Central memory CD8-positive, alpha-beta T cell (primary cell): ENCODE results near the gene SLC7A5.

Experiments
- ATAC-seq: fragments of 150-1000 bp; cut with Tn5 transposase; replicated peaks from 2 replicates; pipeline ENCODE4 v1.10.0; 2022; ENCODE audit warnings: mild to moderate bottlenecking, moderate FRiP score, moderate number of reproducible peaks; ENCODE audit not compliant: poor library complexity, severe bottlenecking; ENCODE audit errors: extremely low read depth
- DNase-seq, 2 donors: peaks; one replicate each; pipeline ENCODE4 v3.0.0; 2021; ENCODE audit warnings: low spot score in 2 of 2
- H3K27ac Mint-ChIP-seq: one replicate; pipeline ENCODE4 v1.8.0; 2022; ENCODE audit warnings: low read depth, mild to moderate bottlenecking, moderate library complexity, mixed read lengths
- H3K27me3 Mint-ChIP-seq: one replicate; pipeline ENCODE4 v1.8.0; 2022; ENCODE audit warnings: mixed read lengths
- H3K36me3 Mint-ChIP-seq: one replicate; pipeline ENCODE4 v1.8.0; 2022; ENCODE audit warnings: mild to moderate bottlenecking, moderate library complexity, mixed read lengths; ENCODE audit not compliant: insufficient read depth
- H3K4me1 Mint-ChIP-seq: one replicate; pipeline ENCODE4 v1.8.0; 2022; ENCODE audit warnings: mixed read lengths
- H3K4me3 Mint-ChIP-seq: one replicate; pipeline ENCODE4 v1.8.0; 2022; ENCODE audit warnings: mild to moderate bottlenecking, moderate library complexity, mixed read lengths
- H3K9me3 Mint-ChIP-seq: one replicate; pipeline ENCODE4 v1.8.0; 2022; ENCODE audit warnings: mixed read lengths

The SLC7A5 gene

DNA sequence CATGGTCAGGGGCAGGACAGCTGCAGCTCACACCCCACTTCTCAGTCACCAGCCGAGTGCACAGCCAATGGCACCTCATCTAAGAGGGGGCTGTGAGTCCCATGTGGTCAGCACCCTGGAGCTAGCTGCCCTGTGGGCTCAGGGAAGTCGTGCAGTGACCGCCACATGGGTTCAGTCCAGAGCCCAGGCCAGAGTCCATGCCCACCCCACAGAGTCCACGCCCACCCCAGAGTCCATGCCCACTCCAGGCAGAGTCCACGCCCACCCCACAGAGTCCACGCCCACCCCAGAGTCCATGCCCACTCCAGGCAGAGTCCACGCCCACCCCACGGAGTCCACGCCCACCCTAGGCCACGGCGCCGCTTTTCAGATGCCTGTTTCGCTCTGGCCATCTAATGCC, 24.1 kb downstream of the SLC7A5 start:
- no peaks in the 10 kb centered on the region for H3K9me3 Mint-ChIP-seq
- no peaks in the 10 kb centered on the region for H3K4me1 Mint-ChIP-seq
- ATAC-seq (no peak), DNase-seq (no peak)
- no peak overlapping the region for H3K27ac Mint-ChIP-seq
- H3K4me3 Mint-ChIP-seq = no peak overlapping the region
- H3K36me3 Mint-ChIP-seq = peaks cover 44% of the 10 kb centered on the region
- H3K27me3 Mint-ChIP-seq = no peaks in the 10 kb centered on the region

DNA sequence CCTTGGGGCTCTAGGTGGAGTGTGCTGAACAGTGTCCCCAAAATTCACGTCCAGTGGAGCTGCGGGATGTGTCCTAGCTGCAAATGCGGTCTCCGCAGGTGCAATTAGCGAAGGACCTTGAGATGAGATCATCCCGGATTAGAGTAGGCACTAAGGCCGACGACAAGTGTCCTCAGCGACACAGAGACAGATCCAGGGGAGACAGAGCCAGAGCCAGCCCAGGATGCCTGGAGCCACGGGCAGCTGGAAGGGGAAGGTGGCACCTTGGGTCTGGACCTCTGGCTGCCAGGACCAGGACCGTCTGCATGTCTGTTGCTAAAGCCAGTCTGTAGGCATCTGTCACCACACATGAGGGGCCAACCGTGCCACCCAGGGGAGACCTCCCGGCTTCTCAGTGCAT, 24.5 kb downstream of the SLC7A5 start:
- Mint-ChIP-seq H3K4me1 (no peaks in the 10 kb centered on the region), H3K27me3 (no peaks in the 10 kb centered on the region), H3K4me3 (no peak overlapping the region), H3K9me3 (no peaks in the 10 kb centered on the region), H3K36me3 (peaks cover 44% of the 10 kb centered on the region), H3K27ac (no peak overlapping the region)
- DNase-seq (no peak), ATAC-seq (no peak)

DNA sequence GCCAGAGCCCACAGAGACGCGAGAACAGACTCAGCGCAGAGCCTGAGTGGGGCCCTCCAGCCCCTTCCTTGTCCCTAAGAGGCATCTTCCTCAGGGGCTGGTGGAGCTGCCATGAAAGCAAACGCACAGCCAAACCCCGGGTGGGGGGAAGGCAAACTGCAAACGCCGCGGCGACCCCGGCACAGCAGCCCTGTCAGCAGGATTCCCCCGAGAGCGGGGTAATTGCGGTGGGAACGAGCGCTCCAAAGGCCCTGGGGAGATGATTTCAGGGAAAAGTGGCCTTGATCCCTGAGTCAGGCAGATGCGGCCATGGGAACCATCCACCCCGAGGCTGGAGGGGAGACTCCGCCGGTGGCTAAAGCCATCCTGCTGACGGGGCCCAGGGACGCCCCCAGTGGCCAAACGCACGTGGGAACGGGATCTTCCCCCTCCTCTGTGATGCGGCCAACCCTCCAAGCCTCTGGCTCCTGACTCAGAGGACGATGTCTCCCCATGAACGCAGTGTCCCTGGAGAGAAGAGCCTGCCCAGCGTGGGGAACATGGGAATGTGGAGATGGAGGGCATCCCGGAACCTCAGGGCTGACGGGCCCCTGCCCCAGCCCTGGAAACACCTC, 25.1 kb downstream of the SLC7A5 start:
- H3K27ac Mint-ChIP-seq = no peak overlapping the region
- DNase-seq = no peak
- H3K36me3 Mint-ChIP-seq = peaks cover 46% of the 10 kb centered on the region
- H3K4me1 Mint-ChIP-seq = no peaks in the 10 kb centered on the region
- ATAC-seq = no peak
- no peaks in the 10 kb centered on the region for H3K9me3 Mint-ChIP-seq
- H3K4me3 Mint-ChIP-seq = no peak overlapping the region
- no peaks in the 10 kb centered on the region for H3K27me3 Mint-ChIP-seq

DNA sequence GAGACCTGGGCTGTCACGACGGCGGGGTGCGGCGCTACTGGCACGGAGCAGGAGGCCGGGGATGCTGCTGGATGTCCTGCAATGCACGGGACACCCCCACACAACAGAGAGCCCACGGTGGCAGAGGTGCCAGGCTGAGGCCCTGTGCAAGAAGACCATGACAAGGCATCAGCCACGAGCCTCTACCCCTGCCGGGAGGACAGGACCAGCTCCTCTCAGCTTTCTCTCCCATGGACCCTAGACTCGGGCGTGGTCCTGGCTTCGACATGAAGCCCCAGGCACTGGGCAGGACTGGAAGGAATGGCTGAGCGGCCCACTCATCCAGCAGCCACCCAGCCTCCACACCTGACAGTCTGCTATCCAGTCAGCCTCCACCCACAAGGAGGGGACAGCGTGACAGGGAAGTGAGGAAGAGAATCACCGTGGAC, 25.6 kb downstream of the SLC7A5 start:
- DNase-seq (no peak), ATAC-seq (no peak)
- Mint-ChIP-seq H3K4me3 (no peak overlapping the region), H3K27me3 (no peaks in the 10 kb centered on the region), H3K4me1 (no peaks in the 10 kb centered on the region), H3K9me3 (no peaks in the 10 kb centered on the region), H3K36me3 (peaks cover 47% of the 10 kb centered on the region), H3K27ac (peak overlapping the region; percentile 35)

DNA sequence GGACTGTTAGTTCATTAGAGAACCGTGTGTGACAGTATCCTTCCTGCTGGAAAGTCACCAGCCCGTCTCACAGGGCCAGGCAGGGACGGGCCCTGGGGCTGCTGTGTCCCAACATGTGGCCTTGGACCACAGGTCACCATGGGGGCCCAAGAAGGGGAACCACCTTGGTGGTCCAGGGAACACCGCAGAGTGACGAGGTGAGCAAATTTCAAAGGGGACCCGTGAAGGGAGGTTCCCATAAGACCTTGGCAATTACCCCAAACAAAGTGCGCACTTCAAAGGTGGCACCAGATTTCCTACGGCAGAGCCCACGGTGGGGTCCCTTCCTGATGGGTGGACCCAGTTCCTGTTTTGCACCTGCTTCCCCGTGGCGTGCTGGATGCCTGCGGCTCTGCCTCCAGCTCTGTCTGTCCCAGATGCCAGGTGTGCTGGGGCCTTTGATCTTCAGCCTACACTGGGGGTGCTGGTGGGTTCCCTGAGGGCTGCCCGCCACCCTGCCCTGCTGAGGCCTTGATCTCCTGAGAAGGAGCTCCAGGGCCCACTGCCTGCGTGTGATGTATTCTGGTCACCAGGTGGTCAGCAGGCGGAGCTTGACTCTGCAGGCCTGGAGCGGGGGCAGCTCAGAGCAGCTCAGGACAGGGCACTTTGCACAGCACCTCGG, 27.0 kb downstream of the SLC7A5 start:
- Mint-ChIP-seq H3K27me3 (no peaks in the 10 kb centered on the region), H3K27ac (peak overlapping the region; percentile 35), H3K9me3 (no peaks in the 10 kb centered on the region), H3K4me3 (no peak overlapping the region), H3K36me3 (peaks cover 48% of the 10 kb centered on the region), H3K4me1 (no peaks in the 10 kb centered on the region)
- no peak for ATAC-seq
- no peak for DNase-seq

DNA sequence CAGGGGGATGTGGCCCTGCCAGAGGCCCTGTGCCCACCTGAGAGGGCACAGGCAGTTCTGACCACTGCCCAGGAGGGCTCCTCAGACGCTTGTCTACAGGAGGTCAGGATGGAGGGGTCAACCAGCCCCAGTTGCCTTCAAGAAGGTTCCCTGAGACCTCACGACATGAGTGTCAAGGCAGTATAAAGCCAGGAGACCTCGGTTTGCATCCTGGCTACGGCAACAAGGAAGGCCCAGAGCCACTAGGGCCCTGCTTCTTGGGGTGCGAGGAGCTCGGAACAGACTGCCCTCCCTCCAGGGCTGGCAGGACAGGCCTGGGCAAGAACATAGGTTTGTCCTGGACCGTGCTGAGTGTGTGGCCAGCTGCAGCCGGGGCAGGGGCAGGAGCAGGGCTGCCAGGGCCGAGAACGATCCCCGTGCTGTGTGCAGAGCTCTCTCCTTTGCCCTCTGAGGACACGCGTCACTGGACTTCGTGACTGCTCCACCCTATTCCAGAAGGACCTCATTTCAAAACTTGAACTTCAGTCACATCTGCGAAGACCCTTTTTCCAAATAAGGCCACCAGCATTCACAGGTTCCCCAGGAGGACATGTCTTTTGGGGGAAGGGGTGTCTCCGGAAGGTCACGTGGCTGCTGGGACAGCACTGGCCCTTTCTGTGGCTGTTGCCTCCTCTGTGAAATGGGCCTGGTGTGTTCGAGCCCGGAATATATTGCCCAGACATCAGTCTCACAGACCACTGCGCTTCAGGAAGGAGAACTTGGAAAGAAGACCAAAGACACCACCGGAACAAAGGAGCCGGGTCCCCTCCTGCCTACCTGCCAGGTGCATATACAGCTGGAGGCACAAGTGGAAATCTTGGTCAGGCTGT, 27.7 kb downstream of the SLC7A5 start:
- peaks cover 51% of the 10 kb centered on the region for H3K36me3 Mint-ChIP-seq
- H3K4me1 Mint-ChIP-seq = no peaks in the 10 kb centered on the region
- H3K27me3 Mint-ChIP-seq = no peaks in the 10 kb centered on the region
- H3K4me3 Mint-ChIP-seq = no peak overlapping the region
- ATAC-seq = no peak
- no peaks in the 10 kb centered on the region for H3K9me3 Mint-ChIP-seq
- H3K27ac Mint-ChIP-seq = no peak overlapping the region
- DNase-seq = no peak

DNA sequence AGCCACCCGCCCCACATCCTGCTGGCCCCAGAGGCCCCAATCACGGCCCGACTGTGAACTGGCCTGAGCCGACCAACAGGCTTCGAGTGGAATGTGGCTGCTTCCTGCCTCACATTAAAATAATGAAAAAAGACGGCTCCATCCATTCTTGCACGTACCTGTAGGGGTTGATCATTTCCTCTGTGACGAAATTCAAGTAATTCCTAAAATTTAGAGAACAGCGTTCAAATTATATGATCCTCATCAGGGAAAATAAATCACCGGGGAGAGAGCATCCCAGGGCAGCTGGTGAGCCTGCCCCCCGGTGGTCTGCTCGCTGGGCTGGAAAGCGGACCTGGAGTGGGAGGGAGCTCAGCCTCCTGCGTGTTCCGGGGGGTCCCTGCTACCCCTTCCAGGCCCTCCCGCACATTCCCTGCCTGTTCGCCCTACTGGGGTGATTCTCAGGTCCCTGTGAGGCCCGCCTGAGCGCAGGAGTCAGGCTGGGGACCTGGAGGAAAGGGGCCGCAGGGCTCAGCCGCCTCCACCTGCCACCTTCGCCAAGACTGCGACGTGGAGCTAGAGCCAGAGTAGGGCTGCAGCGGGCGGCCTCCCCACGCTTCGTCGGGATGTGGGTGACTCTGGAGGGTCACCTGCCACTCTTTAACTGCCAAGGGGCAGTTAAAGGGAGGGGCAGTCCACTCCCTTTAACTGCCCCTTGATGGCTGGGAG, 28.9 kb downstream of the SLC7A5 start:
- no peaks in the 10 kb centered on the region for H3K4me1 Mint-ChIP-seq
- H3K9me3 Mint-ChIP-seq = no peaks in the 10 kb centered on the region
- peak overlapping the region; percentile 22 for H3K27ac Mint-ChIP-seq
- DNase-seq (no peak), ATAC-seq (no peak)
- H3K27me3 Mint-ChIP-seq = no peaks in the 10 kb centered on the region
- no peak overlapping the region for H3K4me3 Mint-ChIP-seq
- peaks cover 55% of the 10 kb centered on the region for H3K36me3 Mint-ChIP-seq

DNA sequence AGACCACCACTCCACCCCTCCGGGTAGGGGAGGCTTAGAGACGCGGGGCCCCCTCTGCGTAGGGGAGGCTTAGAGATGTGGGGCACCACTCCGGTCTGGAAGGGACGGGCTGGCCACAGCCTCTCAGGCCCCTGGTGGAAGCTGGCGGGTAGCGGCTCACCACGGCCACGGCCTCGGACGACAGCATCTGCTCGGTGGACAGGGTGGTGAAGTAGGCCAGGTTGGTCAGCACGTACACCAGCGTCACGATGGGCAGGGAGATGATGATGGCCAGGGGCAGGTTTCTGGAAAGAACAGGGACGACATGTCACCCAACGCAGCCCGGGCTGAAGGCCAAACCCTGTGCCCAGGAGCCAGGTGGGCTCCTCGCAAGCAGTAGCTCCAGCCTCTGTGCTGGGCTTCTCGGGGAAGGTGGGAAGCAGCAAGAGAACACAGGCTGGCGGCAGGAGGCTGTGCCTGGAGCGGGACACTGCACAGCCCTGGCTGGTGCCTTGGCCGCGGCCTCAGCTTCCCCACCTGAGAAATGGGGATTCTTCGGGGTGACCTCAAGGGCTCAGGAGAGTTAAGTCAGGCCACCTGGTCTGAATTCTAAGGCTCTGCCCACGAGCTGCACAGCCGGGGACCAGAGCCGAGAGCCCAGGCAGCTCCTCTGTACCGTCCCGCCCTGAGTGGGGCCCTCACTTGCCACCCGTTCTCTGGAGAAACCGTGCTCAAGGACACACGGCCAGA, 29.6 kb downstream of the SLC7A5 start:
- no peaks in the 10 kb centered on the region for H3K27me3 Mint-ChIP-seq
- H3K9me3 Mint-ChIP-seq = no peaks in the 10 kb centered on the region
- ATAC-seq = no peak
- no peak for DNase-seq
- H3K36me3 Mint-ChIP-seq = peaks cover 50% of the 10 kb centered on the region
- H3K27ac Mint-ChIP-seq = peak overlapping the region; percentile 22
- H3K4me1 Mint-ChIP-seq = no peaks in the 10 kb centered on the region
- no peak overlapping the region for H3K4me3 Mint-ChIP-seq

DNA sequence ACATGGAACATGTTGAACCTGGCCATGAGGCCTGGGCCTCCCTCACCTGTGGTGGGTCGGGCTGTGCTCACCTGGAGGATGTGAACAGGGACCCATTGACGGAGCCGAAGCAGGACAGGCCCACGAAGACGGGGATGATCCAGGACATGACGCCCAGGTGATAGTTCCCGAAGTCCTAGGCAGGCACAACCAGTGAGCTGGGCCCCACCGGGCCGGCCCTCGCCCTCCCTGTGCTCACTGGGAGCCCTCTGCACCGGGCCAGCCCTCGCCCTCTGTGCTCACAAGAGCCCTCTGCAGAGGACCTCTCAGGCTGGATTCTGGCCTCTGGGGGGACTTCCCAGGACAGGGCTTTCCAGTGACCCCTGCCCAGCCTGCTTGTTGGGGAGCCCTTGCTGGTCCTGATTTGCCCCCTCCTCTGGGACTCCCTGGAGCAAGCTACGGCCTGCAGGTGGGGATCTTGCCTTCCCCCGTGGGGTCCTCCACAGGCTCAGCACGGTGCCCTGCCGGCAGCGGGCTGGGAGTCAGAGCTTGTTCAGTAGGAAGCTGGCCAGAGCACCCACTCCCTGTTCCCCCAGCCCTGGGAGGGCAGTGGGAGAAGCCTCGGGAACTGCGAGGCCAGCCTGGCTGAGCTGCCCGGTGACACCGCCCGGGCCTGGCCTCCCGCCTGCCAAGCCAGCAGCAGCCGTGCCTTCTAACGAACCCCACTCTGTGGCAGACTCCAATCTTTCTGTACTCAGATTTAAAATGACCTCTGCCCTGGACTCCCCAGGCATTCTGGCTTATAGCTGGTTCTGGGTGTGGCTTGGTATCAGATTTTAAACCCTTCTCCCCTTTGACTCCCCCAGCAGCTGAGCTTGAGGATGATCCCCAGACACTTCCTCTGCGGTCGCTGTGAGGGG, 30.4 kb downstream of the SLC7A5 start:
- ATAC-seq = no peak
- Mint-ChIP-seq H3K9me3 (no peaks in the 10 kb centered on the region), H3K27ac (peak overlapping the region; percentile 22), H3K4me1 (no peaks in the 10 kb centered on the region), H3K36me3 (peaks cover 55% of the 10 kb centered on the region), H3K4me3 (no peak overlapping the region), H3K27me3 (no peaks in the 10 kb centered on the region)
- DNase-seq = no peak

DNA sequence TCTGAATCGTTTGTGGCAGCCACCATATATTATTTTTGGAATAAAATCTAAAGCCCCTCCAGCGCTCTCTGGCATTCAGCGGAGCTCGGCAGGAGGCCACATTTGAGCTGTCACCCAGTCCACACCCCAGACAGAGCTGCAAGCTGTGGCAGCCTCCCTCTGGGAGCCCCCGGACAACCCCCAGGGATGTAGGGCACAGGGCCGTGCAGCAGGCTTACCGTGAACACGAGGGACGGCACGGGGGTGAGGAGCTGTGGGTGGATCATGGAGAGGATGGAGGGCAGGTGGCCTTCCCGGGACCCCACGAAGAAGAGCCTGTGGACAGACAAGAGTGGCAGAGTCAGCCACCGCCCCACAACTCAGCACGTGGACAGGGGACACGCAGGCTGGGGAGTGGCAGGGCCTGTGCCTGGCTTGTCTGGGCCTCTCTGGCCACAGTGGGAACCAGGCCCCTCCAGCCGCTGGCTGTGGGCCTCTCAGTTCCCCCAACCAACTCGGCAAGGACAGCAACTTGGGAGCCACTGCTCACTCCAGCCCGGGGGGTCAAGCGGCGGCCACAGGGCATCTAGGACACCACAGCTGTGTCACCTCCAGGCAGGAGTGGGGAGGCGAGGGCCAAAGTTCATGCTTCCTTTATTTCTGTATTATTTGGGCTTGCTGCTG, 31.5 kb downstream of the SLC7A5 start:
- Mint-ChIP-seq H3K27me3 (no peaks in the 10 kb centered on the region), H3K4me3 (no peak overlapping the region), H3K27ac (no peak overlapping the region), H3K9me3 (no peaks in the 10 kb centered on the region), H3K36me3 (peaks cover 51% of the 10 kb centered on the region), H3K4me1 (no peaks in the 10 kb centered on the region)
- ATAC-seq = no peak
- DNase-seq = no peak
